NB4 (cell line): ENCODE measurements around the gene CTAG2.

Experiments
- DNase-seq: peaks from one replicate; pipeline ENCODE4 v3.0.0; 2010; ENCODE audit warnings: low read depth
- H3K4me3 ChIP-seq: one replicate; pipeline ENCODE4 v1.5.1; 2011; ENCODE audit warnings: mild to moderate bottlenecking, low read depth, low read length, moderate library complexity
- CTCF ChIP-seq: IDR thresholded peaks from one replicate; pipeline ENCODE4 v1.5.1; 2012; ENCODE audit warnings: low read depth, low read length
- MAX ChIP-seq: IDR thresholded peaks from 2 replicates; pipeline ENCODE4 v1.6.1; 2011; ENCODE audit warnings: low read depth, low read length
- MYC ChIP-seq: IDR thresholded peaks from 2 replicates; pipeline ENCODE4 v1.6.1; 2011; ENCODE audit warnings: low read depth, low read length
- POLR2A ChIP-seq: IDR thresholded peaks from 2 replicates; pipeline ENCODE4 v1.6.1; 2011; ENCODE audit warnings: mild to moderate bottlenecking; ENCODE audit not compliant: insufficient read length; ENCODE audit errors: extremely low read depth

Gene CTAG2

GRCh38 chrX:154655346-154655745 is 2.0 kb upstream of the CTAG2 start:
- no peak for TF ChIP-seq MAX
- no peak for TF ChIP-seq POLR2A
- no peak for TF ChIP-seq CTCF
- TF ChIP-seq MYC = no peak
- DNase-seq = no peak
- no peak overlapping the region for H3K4me3 ChIP-seq

- TF ChIP-seq CTCF (no peak), MAX (no peak), POLR2A (no peak), MYC (no peak)
- no peak for DNase-seq
- no peak overlapping the region for H3K4me3 ChIP-seq
These were observed 1.5 kb upstream of the CTAG2 start for GRCh38 chrX:154654925-154655324.

GRCh38 chrX:154654372-154654771 is 993 bp upstream of the CTAG2 start:
- TF ChIP-seq CTCF = no peak
- TF ChIP-seq MAX = no peak
- no peak for TF ChIP-seq MYC
- no peak for TF ChIP-seq POLR2A
- DNase-seq = no peak
- no peak overlapping the region for H3K4me3 ChIP-seq

- H3K4me3 ChIP-seq = no peak overlapping the region
- DNase-seq = no peak
- TF ChIP-seq MYC (no peak), CTCF (no peak), MAX (no peak), POLR2A (no peak)
These were observed 354 bp downstream of the CTAG2 start for GRCh38 chrX:154653048-154653401.

- H3K4me3 ChIP-seq = no peak overlapping the region
- no peak for TF ChIP-seq MYC
- TF ChIP-seq POLR2A = no peak
- no peak for TF ChIP-seq CTCF
- TF ChIP-seq MAX = no peak
- DNase-seq = no peak
These were observed 900 bp downstream of the CTAG2 start for GRCh38 chrX:154652311-154653047.
